ENCODE results near the gene ASRGL1. TPM values are rescaled to one million over a fixed set of nuclear protein-coding genes. Genes with fewer than 3 reads are reported as not detected.

ASRGL1 gene
- total RNA-seq, 3 donors from 2014 or later (not counting 1 experiment from before 2014, with no cell fraction given), result 1.9 to 9.7 (median 3.4) TPM

DNA sequence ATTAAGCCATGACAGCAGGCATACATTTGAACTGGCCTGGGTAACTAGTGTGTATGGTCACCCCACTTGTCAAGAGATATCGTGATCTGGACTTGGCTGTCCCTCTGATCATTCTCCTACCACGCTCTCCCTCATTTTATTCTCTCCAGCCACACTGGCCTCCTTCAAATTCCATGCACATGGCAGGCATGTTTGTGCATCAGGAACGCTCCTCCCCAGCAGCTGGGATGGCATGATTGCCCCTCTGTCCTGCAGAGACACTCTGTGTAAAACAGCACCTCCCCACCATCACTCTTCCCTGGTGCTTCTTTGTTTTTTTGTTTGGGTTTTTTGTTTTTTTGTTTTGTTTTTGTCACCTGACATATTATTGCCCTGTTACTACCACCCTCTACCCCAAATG is 50.1 kb downstream of the ASRGL1 start:
- ATAC-seq, result no peak
- no peaks in the 10 kb centered on the region for H3K36me3 ChIP-seq (ENCODE audit: control insufficient read depth, insufficient read depth, low read length)
- no peaks in the 10 kb centered on the region for H3K27me3 ChIP-seq (ENCODE audit: control insufficient read depth, insufficient read depth, low read length)
- no peak overlapping the region for H3K4me3 ChIP-seq (ENCODE audit: low read length)
- no peak overlapping the region for H3K27ac ChIP-seq (ENCODE audit: low read length)
- H3K4me3 Mint-ChIP-seq, result no peak overlapping the region
- H3K4me1 ChIP-seq (ENCODE audit: control insufficient read depth, insufficient read depth, low read length), result peaks cover 7% of the 10 kb centered on the region
- H3K27me3 Mint-ChIP-seq (ENCODE audit: low read depth in 2 of 2), result no peaks in the 10 kb centered on the region
- H3K27ac Mint-ChIP-seq, result no peak overlapping the region
- no peaks in the 10 kb centered on the region for H3K9me3 ChIP-seq (ENCODE audit: control insufficient read depth, insufficient read depth, low read length)
- peaks cover 5% of the 10 kb centered on the region in 2 donors for H3K4me1 Mint-ChIP-seq
- H3K36me3 Mint-ChIP-seq, result no peaks in the 10 kb centered on the region
- no peaks in the 10 kb centered on the region for H3K9me3 Mint-ChIP-seq
- TF ChIP-seq, protein P1, sequence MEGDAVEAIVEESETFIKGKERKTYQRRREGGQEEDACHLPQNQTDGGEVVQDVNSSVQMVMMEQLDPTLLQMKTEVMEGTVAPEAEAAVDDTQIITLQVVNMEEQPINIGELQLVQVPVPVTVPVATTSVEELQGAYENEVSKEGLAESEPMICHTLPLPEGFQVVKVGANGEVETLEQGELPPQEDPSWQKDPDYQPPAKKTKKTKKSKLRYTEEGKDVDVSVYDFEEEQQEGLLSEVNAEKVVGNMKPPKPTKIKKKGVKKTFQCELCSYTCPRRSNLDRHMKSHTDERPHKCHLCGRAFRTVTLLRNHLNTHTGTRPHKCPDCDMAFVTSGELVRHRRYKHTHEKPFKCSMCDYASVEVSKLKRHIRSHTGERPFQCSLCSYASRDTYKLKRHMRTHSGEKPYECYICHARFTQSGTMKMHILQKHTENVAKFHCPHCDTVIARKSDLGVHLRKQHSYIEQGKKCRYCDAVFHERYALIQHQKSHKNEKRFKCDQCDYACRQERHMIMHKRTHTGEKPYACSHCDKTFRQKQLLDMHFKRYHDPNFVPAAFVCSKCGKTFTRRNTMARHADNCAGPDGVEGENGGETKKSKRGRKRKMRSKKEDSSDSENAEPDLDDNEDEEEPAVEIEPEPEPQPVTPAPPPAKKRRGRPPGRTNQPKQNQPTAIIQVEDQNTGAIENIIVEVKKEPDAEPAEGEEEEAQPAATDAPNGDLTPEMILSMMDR (IDR thresholded peaks at IDR 0.05), result no peak
- intact Hi-C loops (cut with micrococcal nuclease), result no loop called here
- 98% methylated on average over 3 of the region's 3 CpGs for WGBS (ENCODE audit: insufficient coverage)
- no peak for DNase-seq

DNA sequence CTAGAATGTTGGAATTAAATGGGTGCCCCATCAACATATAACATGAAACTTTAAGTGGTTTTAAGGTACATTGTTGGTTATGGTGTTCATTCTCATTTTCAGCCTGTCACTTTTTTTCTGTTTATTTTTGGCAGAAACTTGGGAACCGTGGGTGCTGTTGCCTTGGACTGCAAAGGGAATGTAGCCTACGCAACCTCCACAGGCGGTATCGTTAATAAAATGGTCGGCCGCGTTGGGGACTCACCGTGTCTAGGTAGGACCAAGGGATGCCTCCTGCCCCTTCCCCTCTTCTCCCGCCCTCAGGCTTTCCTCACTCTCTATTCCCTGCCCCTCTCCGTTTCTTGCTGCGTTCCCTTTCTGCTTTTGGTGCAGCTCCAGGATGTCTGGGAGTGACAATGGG is 51.8 kb downstream of the ASRGL1 start:
- H3K27me3 Mint-ChIP-seq (ENCODE audit: low read depth in 2 of 2), result no peaks in the 10 kb centered on the region
- WGBS (ENCODE audit: insufficient coverage), result 91% methylated on average over 9 of the region's 11 CpGs

DNA sequence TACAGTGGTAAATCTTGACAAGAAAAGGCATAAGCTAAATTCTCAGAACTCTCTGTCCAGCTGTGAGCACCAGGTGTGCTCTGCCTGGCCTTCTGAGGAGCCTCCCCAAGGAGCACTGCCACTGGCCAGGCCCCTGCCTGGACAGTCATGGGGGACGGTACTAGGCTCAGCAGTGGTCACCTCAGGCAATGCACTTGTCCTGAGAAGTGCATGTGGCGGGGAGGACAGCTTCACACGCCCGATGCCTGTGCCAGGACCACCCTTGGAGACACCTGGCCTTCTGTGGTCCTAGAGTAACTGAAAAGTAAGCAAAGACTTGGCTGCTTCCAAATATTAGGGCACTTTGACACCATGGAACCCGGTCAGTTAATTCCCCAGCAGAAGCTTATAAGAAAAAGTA is 53.0 kb downstream of the ASRGL1 start:
- no peak for ATAC-seq
- Histone ChIP-seq H3K27ac (ENCODE audit: low read length) (no peak overlapping the region), H3K36me3 (ENCODE audit: control insufficient read depth, insufficient read depth, low read length) (no peaks in the 10 kb centered on the region), H3K27me3 (ENCODE audit: control insufficient read depth, insufficient read depth, low read length) (no peaks in the 10 kb centered on the region), H3K4me3 (ENCODE audit: low read length) (no peak overlapping the region), H3K9me3 (ENCODE audit: control insufficient read depth, insufficient read depth, low read length) (no peaks in the 10 kb centered on the region), H3K4me1 (ENCODE audit: control insufficient read depth, insufficient read depth, low read length) (peaks cover 7% of the 10 kb centered on the region)
- Mint-ChIP-seq H3K4me3 (no peak overlapping the region), H3K36me3 (no peaks in the 10 kb centered on the region), H3K27ac (no peak overlapping the region), H3K4me1 (peaks cover 10 to 12% of the 10 kb centered on the region in 2 donors), H3K9me3 (no peaks in the 10 kb centered on the region), H3K27me3 (ENCODE audit: low read depth in 2 of 2) (no peaks in the 10 kb centered on the region)
- 96% methylated on average over 5 of the region's 5 CpGs for WGBS (ENCODE audit: insufficient coverage)
- TF ChIP-seq, protein P1 (IDR thresholded peaks at IDR 0.05), result no peak
- intact Hi-C loops (cut with micrococcal nuclease), result loop anchor here (10.0 kb wide), 1 partner anchor 475 kb away; no protein-coding TSS in a partner anchor
- DNase-seq, result no peak

More for the DNA sequence above, 51.8 kb downstream of the ASRGL1 start:
- intact Hi-C loops (cut with micrococcal nuclease), result no loop called here
- H3K4me3 ChIP-seq (ENCODE audit: low read length), result no peak overlapping the region
- ATAC-seq, result no peak
- H3K4me1 Mint-ChIP-seq, result peaks cover 5% of the 10 kb centered on the region in 2 donors
- no peak overlapping the region for H3K27ac Mint-ChIP-seq
- H3K36me3 Mint-ChIP-seq, result no peaks in the 10 kb centered on the region
- no peaks in the 10 kb centered on the region for H3K9me3 ChIP-seq (ENCODE audit: control insufficient read depth, insufficient read depth, low read length)
- no peak overlapping the region for H3K4me3 Mint-ChIP-seq
- H3K4me1 ChIP-seq (ENCODE audit: control insufficient read depth, insufficient read depth, low read length), result peaks cover 7% of the 10 kb centered on the region
- no peaks in the 10 kb centered on the region for H3K9me3 Mint-ChIP-seq
- no peak overlapping the region for H3K27ac ChIP-seq (ENCODE audit: low read length)
- H3K36me3 ChIP-seq (ENCODE audit: control insufficient read depth, insufficient read depth, low read length), result no peaks in the 10 kb centered on the region
- no peak for DNase-seq
- H3K27me3 ChIP-seq (ENCODE audit: control insufficient read depth, insufficient read depth, low read length), result no peaks in the 10 kb centered on the region
- TF ChIP-seq, protein P1 (IDR thresholded peaks at IDR 0.05), result no peak

DNA sequence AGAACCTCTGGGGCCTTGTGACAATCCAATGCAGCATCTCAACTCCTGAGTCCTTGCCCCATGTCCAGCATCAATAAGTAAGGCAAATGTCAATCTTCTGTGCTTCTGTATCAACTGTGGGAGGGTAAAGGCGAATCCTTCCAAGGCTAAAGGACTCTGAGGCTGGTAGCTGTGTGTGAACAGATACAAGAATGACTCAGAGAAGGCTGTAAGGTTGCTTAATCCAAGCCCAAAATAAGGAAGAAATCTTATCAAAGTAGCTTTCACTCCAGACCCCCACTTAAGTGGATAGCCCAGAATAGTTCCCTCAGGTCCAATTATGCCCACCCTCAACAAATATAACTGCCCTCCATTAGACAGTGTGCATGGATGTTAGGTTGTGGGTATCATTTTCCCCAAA is 53.5 kb downstream of the ASRGL1 start:
- Mint-ChIP-seq H3K27me3 (ENCODE audit: low read depth in 2 of 2) (no peaks in the 10 kb centered on the region), H3K4me1 (peaks cover 10 to 12% of the 10 kb centered on the region in 2 donors), H3K27ac (no peak overlapping the region), H3K36me3 (no peaks in the 10 kb centered on the region), H3K9me3 (no peaks in the 10 kb centered on the region), H3K4me3 (no peak overlapping the region)
- DNase-seq, result no peak
- WGBS (ENCODE audit: insufficient coverage), result 86% methylated on average over 1 of the region's 1 CpG
- H3K36me3 ChIP-seq (ENCODE audit: control insufficient read depth, insufficient read depth, low read length), result no peaks in the 10 kb centered on the region
- TF ChIP-seq, protein P1 (IDR thresholded peaks at IDR 0.05), result no peak
- H3K27me3 ChIP-seq (ENCODE audit: control insufficient read depth, insufficient read depth, low read length), result no peaks in the 10 kb centered on the region
- H3K4me3 ChIP-seq (ENCODE audit: low read length), result no peak overlapping the region
- H3K9me3 ChIP-seq (ENCODE audit: control insufficient read depth, insufficient read depth, low read length), result no peaks in the 10 kb centered on the region
- intact Hi-C loops (cut with micrococcal nuclease), result loop anchor here (10.0 kb wide), 1 partner anchor 474 kb away; no protein-coding TSS in a partner anchor
- no peak for ATAC-seq
- no peak overlapping the region for H3K27ac ChIP-seq (ENCODE audit: low read length)
- H3K4me1 ChIP-seq (ENCODE audit: control insufficient read depth, insufficient read depth, low read length), result peaks cover 3% of the 10 kb centered on the region
